Measurements from ENCODE around the gene TBC1D17. TPM values are rescaled to one million over a fixed set of nuclear protein-coding genes. Genes with fewer than 3 reads are reported as not detected.

The TBC1D17 gene
- total RNA-seq, 2 donors from 2014 or later = 27.9 to 31.7 TPM

DNA sequence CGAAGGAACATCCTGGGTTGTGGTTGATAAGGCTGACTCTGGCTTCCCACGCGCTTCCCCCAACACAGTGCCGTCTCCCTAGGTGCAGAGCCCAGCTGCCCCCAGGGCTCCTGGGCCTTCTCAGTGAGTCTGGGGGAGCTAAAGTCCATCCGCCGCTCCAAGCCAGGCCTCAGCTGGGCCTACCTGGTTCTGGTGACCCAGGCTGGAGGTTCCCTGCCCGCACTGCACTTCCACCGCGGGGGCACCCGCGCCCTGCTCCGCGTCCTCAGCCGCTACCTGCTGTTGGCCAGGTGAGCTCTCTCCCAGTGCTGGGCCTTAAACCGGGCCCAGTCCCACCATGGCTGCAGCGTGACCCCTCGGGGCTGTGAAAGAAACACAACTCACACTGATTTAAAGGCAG is 3.7 kb downstream of the TBC1D17 start:
- Histone ChIP-seq H3K4me1 (ENCODE audit: control insufficient read depth in 1 of 2, low read depth in 2 of 2) (peaks cover 3 to 15% of the 10 kb centered on the region in 2 donors), H3K4me3 (no peak overlapping the region), H3K27ac (no peak overlapping the region), H3K27me3 (replicated peaks; ENCODE audit: insufficient read depth) (no peaks in the 10 kb centered on the region), H3K36me3 (peaks cover 48% of the 10 kb centered on the region), H3K9me3 (no peaks in the 10 kb centered on the region)
- TF ChIP-seq, protein P1, sequence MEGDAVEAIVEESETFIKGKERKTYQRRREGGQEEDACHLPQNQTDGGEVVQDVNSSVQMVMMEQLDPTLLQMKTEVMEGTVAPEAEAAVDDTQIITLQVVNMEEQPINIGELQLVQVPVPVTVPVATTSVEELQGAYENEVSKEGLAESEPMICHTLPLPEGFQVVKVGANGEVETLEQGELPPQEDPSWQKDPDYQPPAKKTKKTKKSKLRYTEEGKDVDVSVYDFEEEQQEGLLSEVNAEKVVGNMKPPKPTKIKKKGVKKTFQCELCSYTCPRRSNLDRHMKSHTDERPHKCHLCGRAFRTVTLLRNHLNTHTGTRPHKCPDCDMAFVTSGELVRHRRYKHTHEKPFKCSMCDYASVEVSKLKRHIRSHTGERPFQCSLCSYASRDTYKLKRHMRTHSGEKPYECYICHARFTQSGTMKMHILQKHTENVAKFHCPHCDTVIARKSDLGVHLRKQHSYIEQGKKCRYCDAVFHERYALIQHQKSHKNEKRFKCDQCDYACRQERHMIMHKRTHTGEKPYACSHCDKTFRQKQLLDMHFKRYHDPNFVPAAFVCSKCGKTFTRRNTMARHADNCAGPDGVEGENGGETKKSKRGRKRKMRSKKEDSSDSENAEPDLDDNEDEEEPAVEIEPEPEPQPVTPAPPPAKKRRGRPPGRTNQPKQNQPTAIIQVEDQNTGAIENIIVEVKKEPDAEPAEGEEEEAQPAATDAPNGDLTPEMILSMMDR (IDR thresholded peaks at IDR 0.05) = no peak
- no peak for DNase-seq (ENCODE audit: low spot score)
- ATAC-seq (ENCODE audit: insufficient number of reproducible peaks, low FRiP score, low read depth) = no peak

DNA sequence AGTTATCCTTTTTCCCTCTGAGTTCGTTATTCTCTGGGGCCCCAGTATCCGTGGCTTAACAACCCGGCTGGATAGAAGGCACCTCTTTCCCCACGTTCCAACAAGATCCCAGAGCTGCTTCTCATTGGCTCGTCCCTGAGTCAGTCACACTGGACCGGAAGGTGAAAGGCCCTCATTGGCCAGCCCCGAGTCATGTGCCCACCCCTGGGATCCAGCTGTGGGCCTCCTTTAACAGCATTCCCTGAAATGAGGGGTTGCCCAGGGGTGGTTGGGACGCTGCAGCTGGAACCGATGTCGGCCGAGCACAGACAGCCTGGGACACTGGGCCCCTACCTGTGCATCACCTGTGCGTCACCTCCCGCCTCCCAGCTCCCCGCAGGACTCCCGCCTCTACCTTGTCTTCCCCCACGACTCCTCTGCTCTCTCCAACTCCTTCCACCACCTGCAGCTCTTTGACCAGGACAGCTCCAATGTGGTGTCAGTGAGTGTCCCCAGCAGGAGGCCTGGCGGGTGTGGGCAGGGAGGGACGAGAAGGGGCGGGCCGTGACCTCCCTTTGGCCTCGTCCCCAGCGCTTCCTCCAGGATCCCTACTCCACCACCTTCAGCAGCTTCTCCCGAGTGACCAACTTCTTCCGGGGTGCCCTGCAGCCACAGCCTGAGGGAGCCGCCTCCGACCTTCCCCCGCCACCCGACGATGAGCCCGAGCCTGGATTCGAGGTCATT is 4.3 kb downstream of the TBC1D17 start:
- ATAC-seq (ENCODE audit: insufficient number of reproducible peaks, low FRiP score, low read depth) (no peak), DNase-seq (ENCODE audit: low spot score) (no peak)
- no peak overlapping the region for H3K4me3 ChIP-seq
- no peak overlapping the region for H3K27ac ChIP-seq
- H3K9me3 ChIP-seq = no peaks in the 10 kb centered on the region
- TF ChIP-seq, protein P1 (IDR thresholded peaks at IDR 0.05) = no peak
- H3K36me3 ChIP-seq = peaks cover 48% of the 10 kb centered on the region
- no peaks in the 10 kb centered on the region for H3K27me3 ChIP-seq (replicated peaks; ENCODE audit: insufficient read depth)
- peaks cover 3 to 15% of the 10 kb centered on the region in 2 donors for H3K4me1 ChIP-seq (ENCODE audit: control insufficient read depth in 1 of 2, low read depth in 2 of 2)

DNA sequence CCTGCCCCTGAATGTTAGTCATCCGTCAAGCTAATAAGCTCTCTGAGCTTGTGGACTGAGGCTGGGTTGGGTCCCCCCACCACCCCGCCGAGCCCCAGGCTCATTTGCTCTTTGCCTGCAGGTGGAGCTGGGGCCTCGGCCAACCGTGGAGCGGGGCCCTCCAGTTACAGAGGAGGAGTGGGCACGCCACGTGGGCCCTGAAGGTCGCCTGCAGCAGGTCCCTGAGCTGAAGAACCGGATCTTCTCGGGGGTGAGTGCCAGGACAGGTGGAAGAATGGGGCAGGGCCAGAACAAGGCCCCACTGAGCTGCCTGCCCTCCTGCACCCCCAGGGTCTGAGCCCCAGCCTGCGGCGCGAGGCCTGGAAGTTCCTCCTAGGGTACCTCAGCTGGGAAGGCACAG is 5.1 kb downstream of the TBC1D17 start:
- H3K27me3 ChIP-seq (replicated peaks; ENCODE audit: insufficient read depth) = no peaks in the 10 kb centered on the region
- ATAC-seq (ENCODE audit: insufficient number of reproducible peaks, low FRiP score, low read depth) = no peak
- H3K27ac ChIP-seq = no peak overlapping the region
- H3K36me3 ChIP-seq = peaks cover 48% of the 10 kb centered on the region
- peaks cover 3 to 15% of the 10 kb centered on the region in 2 donors for H3K4me1 ChIP-seq (ENCODE audit: control insufficient read depth in 1 of 2, low read depth in 2 of 2)
- H3K9me3 ChIP-seq = no peaks in the 10 kb centered on the region
- TF ChIP-seq, protein P1 (IDR thresholded peaks at IDR 0.05) = no peak
- no peak for DNase-seq (ENCODE audit: low spot score)
- no peak overlapping the region for H3K4me3 ChIP-seq

DNA sequence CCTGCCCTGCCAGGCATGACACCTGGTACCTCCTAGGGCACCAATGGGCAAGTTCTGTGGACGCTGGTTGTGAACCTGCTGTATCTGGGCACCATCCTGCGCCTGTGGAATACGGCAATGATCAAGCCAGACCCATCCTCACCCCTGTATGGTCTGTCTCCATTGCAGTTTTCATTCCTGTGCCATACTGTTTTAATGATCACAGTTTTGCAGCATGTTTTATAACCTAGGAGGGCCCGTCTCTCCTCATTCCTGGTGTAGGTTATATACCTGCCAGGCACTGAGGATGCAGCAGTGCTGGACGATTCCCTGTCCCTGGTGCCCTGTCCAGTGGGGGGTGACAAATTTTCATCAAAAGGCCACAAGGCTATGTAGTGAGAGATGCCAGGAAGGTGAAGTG is 5.6 kb downstream of the TBC1D17 start:
- Histone ChIP-seq H3K36me3 (peaks cover 48% of the 10 kb centered on the region), H3K9me3 (no peaks in the 10 kb centered on the region), H3K27me3 (replicated peaks; ENCODE audit: insufficient read depth) (no peaks in the 10 kb centered on the region), H3K27ac (no peak overlapping the region), H3K4me3 (no peak overlapping the region), H3K4me1 (ENCODE audit: control insufficient read depth in 1 of 2, low read depth in 2 of 2) (peaks cover 3 to 14% of the 10 kb centered on the region in 2 donors)
- no peak for ATAC-seq (ENCODE audit: insufficient number of reproducible peaks, low FRiP score, low read depth)
- TF ChIP-seq, protein P1 (IDR thresholded peaks at IDR 0.05) = no peak
- DNase-seq (ENCODE audit: low spot score) = no peak

DNA sequence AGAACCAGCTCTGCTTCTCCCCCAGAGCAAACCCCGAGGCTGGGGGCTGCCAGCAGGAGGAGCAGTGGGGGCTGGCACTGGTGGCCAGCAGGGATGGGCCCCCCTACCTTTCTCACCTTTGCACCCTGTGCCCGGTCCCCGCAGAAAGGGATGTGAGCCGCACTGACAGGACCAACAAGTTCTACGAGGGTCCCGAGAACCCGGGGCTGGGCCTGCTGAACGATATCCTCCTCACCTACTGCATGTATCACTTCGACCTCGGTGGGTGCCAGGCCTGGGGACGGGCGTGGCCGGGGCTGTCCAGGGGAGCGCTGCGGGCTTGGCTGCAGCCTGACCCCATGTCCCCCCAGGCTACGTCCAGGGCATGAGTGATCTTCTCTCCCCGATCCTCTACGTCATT is 6.6 kb downstream of the TBC1D17 start:
- TF ChIP-seq, protein P1 (IDR thresholded peaks at IDR 0.05) = no peak
- peaks cover 48% of the 10 kb centered on the region for H3K36me3 ChIP-seq
- no peaks in the 10 kb centered on the region for H3K9me3 ChIP-seq
- no peak for ATAC-seq (ENCODE audit: insufficient number of reproducible peaks, low FRiP score, low read depth)
- H3K27me3 ChIP-seq (replicated peaks; ENCODE audit: insufficient read depth) = no peaks in the 10 kb centered on the region
- peaks cover 0 to 4% of the 10 kb centered on the region in 2 donors for H3K4me1 ChIP-seq (ENCODE audit: control insufficient read depth in 1 of 2, low read depth in 2 of 2)
- H3K4me3 ChIP-seq = no peak overlapping the region
- no peak overlapping the region for H3K27ac ChIP-seq
- DNase-seq (ENCODE audit: low spot score) = no peak

Measured in thoracic aorta (tissue), 2 donors.